HEK293T (cell line): ENCODE measurements around the gene VASP.

Experiments used
- BHLHE40 ChIP-seq: fragments of 450-650 bp; IDR thresholded peaks from 2 replicates; pipeline ENCODE4 v1.6.1; 2016; ENCODE audit warnings: mild to moderate bottlenecking, moderate library complexity, borderline replicate concordance
- ELF4 ChIP-seq: fragments of 450-650 bp; IDR thresholded peaks from 2 replicates; pipeline ENCODE4 v1.6.1; 2017; ENCODE audit warnings: antibody characterized with exemption
- FOXA1 ChIP-seq: fragments of 450-650 bp; IDR thresholded peaks from 2 replicates; pipeline ENCODE4 v1.6.1; 2016; ENCODE audit warnings: mild to moderate bottlenecking
- FOXK2 ChIP-seq: fragments of 450-650 bp; IDR thresholded peaks from 2 replicates; pipeline ENCODE4 v1.6.1; 2016; ENCODE audit warnings: mild to moderate bottlenecking
- FOXM1 ChIP-seq: fragments of 450-650 bp; IDR thresholded peaks from 2 replicates; pipeline ENCODE4 v1.6.1; 2017; ENCODE audit warnings: mild to moderate bottlenecking, borderline replicate concordance
- NFRKB ChIP-seq: fragments of 450-650 bp; IDR thresholded peaks from 2 replicates; pipeline ENCODE4 v1.6.1; 2016; ENCODE audit warnings: mild to moderate bottlenecking, moderate library complexity
- SP1 ChIP-seq: fragments of 450-650 bp; IDR thresholded peaks from 2 replicates; pipeline ENCODE4 v1.6.1; 2017
- TARDBP ChIP-seq: fragments of 450-650 bp; IDR thresholded peaks from 2 replicates; pipeline ENCODE4 v1.6.1; 2016

- no peak for TF ChIP-seq FOXA1
- no peak for TF ChIP-seq FOXK2
- TF ChIP-seq TARDBP, result no peak
- no peak for TF ChIP-seq ELF4
- TF ChIP-seq FOXM1, result 0 out of 2 replicates have a peak, but pooled peaks have one; percentile 10
- TF ChIP-seq SP1, result no peak
- TF ChIP-seq NFRKB, result no peak
- no peak for TF ChIP-seq BHLHE40
Observed at GRCh38 chr19:45468159-45468651, 39.1 kb upstream of the VASP start.
